Measurements from ENCODE around the gene SMCP. TPM values are rescaled to one million over a fixed set of nuclear protein-coding genes. Genes with fewer than 3 reads are reported as not detected.

SMCP gene
- total and polyA plus RNA-seq, 7 donors, result not detected

- H3K4me3 ChIP-seq, result no peak overlapping the region
- no peaks in the 10 kb centered on the region for H3K9me3 ChIP-seq
- no peaks in the 10 kb centered on the region for H3K36me3 ChIP-seq
- H3K4me1 ChIP-seq, result no peaks in the 10 kb centered on the region
- H3K27ac ChIP-seq, result no peak overlapping the region
- WGBS, 2 donors, result 50 to 52% methylated on average over 17 of the region's 17 CpGs
- no peaks in the 10 kb centered on the region for H3K27me3 ChIP-seq
- no peak for DNase-seq
- TF ChIP-seq POLR2AphosphoS5 (IDR thresholded peaks at IDR 0.05) (no peak), EP300 (IDR thresholded peaks at IDR 0.05) (no peak)
- intact Hi-C loops (cut with DNase I), result loop anchor here (5.0 kb wide), 1 partner anchor 351 kb away; no protein-coding TSS in a partner anchor
Observed at GRCh38 chr1:152870831-152871730, 7.0 kb upstream of the SMCP start.

- intact Hi-C loops (cut with DNase I), result loop anchor here (5.0 kb wide), 1 partner anchor 351 kb away; no protein-coding TSS in a partner anchor
- Histone ChIP-seq H3K36me3 (no peaks in the 10 kb centered on the region), H3K27ac (no peak overlapping the region), H3K4me3 (no peak overlapping the region), H3K9me3 (no peaks in the 10 kb centered on the region), H3K27me3 (no peaks in the 10 kb centered on the region), H3K4me1 (no peaks in the 10 kb centered on the region)
- no peak for DNase-seq
- TF ChIP-seq POLR2A (IDR thresholded peaks at IDR 0.05), result no peak
- TF ChIP-seq POLR2AphosphoS5 (IDR thresholded peaks at IDR 0.05), result no peak
- no peak for TF ChIP-seq EP300 (IDR thresholded peaks at IDR 0.05)
- TF ChIP-seq CTCF (IDR thresholded peaks at IDR 0.05), result no peak
- WGBS, 2 donors, result 86 to 87% methylated on average over 6 of the region's 6 CpGs
Observed at GRCh38 chr1:152871731-152872126, 6.4 kb upstream of the SMCP start.

- Histone ChIP-seq H3K4me1 (no peaks in the 10 kb centered on the region), H3K9me3 (no peaks in the 10 kb centered on the region), H3K27ac (no peak overlapping the region), H3K36me3 (no peaks in the 10 kb centered on the region), H3K4me3 (no peak overlapping the region), H3K27me3 (no peaks in the 10 kb centered on the region)
- TF ChIP-seq CTCF (IDR thresholded peaks at IDR 0.05) (no peak), POLR2AphosphoS5 (IDR thresholded peaks at IDR 0.05) (no peak), EP300 (IDR thresholded peaks at IDR 0.05) (no peak), POLR2A (IDR thresholded peaks at IDR 0.05) (no peak)
- intact Hi-C loops (cut with DNase I), result loop anchor here (5.0 kb wide), 1 partner anchor 349 kb away; no protein-coding TSS in a partner anchor
- no peak for DNase-seq
Observed at GRCh38 chr1:152873495-152873894, 4.6 kb upstream of the SMCP start.

GRCh38 chr1:152876827-152877226, 1.3 kb upstream of the SMCP start:
- intact Hi-C loops (cut with DNase I), result no loop called here
- Histone ChIP-seq H3K27ac (no peak overlapping the region), H3K4me3 (no peak overlapping the region), H3K9me3 (no peaks in the 10 kb centered on the region), H3K27me3 (no peaks in the 10 kb centered on the region), H3K4me1 (no peaks in the 10 kb centered on the region), H3K36me3 (no peaks in the 10 kb centered on the region)
- no peak for DNase-seq
- TF ChIP-seq POLR2A (IDR thresholded peaks at IDR 0.05) (no peak), POLR2AphosphoS5 (IDR thresholded peaks at IDR 0.05) (no peak), CTCF (IDR thresholded peaks at IDR 0.05) (no peak), EP300 (IDR thresholded peaks at IDR 0.05) (no peak)
- 35 to 80% methylated on average over 1 of the region's 1 CpG for WGBS, 2 donors

GRCh38 chr1:152879559-152880198, 1.6 kb downstream of the SMCP start:
- H3K9me3 ChIP-seq, result no peaks in the 10 kb centered on the region
- H3K4me3 ChIP-seq, result no peak overlapping the region
- H3K4me1 ChIP-seq, result no peaks in the 10 kb centered on the region
- DNase-seq, result no peak
- H3K36me3 ChIP-seq, result no peaks in the 10 kb centered on the region
- intact Hi-C loops (cut with DNase I), result no loop called here
- no peak overlapping the region for H3K27ac ChIP-seq
- TF ChIP-seq EP300 (IDR thresholded peaks at IDR 0.05) (no peak), CTCF (IDR thresholded peaks at IDR 0.05) (no peak), POLR2AphosphoS5 (IDR thresholded peaks at IDR 0.05) (no peak), POLR2A (IDR thresholded peaks at IDR 0.05) (no peak)
- H3K27me3 ChIP-seq, result no peaks in the 10 kb centered on the region
